Muscle of back (tissue), 11 donors: ENCODE measurements around the gene MRPS6. TPM values are rescaled to one million over a fixed set of nuclear protein-coding genes. Genes with fewer than 3 reads are reported as not detected.

ENCODE experiments used
- DNase-seq, 3 donors: peaks; one replicate each; pipeline versions ENCODE4 v3.0.0 to v3.0.0-alpha.2; 2013
- polyA plus RNA-seq, 10 donors: library from polyadenylated mRNA; unstranded; fragments of 120-200 nt; gene quantifications; one replicate each; pipeline ENCODE4 v1.2.1, GENCODE V29; 2013; ENCODE audit not compliant: insufficient read length in 10 of 10

The MRPS6 gene
- polyA plus RNA-seq, 10 donors = 35.4 to 47.7 (median 41.1) TPM

DNA sequence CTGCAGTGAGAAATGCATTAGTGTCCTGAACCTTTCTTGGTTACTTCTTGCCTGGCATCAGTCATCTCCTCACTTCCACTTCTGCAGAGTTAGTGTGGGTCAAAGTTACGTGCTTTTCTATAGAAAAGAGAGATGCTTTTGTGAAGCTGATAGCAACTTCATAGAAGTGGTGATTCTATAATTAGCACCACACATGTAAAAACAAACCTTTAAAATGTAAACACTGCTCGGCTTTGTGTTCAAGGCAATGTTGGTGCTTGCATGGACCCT, 57.3 kb downstream of the MRPS6 start:
- no peak for DNase-seq

DNA sequence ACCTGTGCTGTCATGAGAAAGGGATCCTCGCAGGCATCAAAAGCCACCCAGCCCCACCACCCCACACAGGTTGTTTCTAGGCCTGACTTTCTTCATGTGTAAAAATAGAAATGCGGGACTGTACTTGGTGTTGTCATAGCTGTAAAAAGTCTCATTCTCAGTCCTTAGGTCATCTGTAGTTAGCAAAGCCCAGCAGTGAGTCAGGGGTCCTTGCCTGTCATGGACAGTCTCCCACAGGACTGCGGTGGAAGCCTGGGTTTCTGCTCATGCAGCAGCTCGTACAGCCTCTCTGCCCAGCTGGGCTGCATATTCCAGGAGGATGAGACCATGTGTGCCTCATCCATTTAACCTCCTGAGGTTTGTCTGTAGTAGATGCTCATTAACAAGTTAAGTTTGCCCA, 58.2 kb downstream of the MRPS6 start:
- DNase-seq = no peak

DNA sequence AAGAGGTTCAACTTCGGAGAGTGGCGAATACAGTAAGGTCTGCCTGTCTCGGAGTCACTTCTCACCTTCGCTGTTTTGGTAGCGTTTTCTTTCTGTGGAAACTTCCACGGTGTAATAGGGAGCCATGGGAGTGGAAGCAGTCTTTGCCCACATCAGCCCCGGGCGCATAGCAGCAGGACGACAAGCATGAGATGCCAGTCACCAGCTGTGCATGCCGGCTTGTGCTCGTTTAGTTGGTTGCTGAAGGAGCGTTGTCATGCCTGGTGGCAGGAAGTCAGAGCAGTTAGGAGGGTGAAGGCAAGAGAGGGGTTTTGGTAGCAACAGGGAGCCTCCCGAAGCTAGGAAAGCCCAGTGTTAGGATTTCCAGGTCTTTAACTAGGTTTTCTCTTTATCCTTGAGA, 58.8 kb downstream of the MRPS6 start:
- no peak for DNase-seq

DNA sequence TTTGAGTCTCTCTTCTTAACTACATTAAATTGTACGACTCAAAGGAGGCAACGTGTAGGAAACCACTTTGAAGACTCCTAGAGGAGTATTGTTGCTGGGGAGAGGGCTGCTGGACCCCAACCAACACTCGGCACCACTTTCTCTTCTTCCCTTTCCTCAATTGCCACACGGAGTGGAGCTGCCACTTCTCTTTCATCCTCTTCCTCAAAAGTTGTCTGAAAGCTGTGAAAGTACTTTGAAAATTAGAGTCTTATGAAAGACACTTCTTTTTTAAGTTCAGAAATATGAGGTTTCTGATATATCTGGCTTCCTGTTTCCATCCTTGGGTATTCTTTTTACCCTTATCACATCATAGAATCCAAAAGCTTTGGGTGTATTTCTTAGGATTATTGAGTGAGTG, 59.5 kb downstream of the MRPS6 start:
- DNase-seq = no peak

DNA sequence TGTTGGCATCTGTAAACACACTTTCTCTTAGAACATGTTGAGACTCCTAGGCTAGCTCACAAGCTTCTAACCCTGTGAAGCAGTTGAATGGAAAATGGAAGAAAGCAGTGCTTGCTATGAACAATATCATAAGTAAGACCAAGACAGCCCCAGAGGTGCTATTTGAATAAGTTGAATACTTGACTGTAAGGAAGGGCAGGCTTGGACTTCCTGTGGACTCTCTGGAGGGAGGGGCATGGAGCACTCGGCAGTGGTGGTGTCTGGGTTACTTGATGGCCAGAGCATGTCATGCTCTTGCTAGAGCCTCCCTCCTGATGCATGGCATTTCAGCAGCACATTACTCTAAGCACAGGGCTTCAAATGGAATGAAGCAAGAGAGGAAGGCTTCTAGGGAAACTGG, 60.0 kb downstream of the MRPS6 start:
- no peak for DNase-seq

DNA sequence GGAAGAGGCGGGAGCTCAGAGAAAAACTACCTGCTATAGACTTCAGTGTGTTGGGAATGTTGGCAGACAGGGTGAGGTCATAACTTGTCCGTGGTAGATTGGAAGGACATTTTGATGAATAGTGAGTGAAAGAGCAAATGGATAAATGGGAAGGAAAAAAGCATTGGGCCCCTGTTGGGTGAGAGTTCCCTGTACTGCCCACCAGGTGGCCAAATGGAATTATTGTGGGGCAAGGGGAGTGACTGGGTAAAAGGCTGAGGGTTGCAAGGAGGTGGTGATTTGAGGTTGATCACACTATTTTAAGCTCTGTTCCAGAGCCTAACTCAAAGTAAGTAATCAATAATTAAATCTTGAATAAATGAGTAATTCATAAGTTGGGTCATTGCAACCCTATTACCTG, 60.4 kb downstream of the MRPS6 start:
- DNase-seq = no peak

DNA sequence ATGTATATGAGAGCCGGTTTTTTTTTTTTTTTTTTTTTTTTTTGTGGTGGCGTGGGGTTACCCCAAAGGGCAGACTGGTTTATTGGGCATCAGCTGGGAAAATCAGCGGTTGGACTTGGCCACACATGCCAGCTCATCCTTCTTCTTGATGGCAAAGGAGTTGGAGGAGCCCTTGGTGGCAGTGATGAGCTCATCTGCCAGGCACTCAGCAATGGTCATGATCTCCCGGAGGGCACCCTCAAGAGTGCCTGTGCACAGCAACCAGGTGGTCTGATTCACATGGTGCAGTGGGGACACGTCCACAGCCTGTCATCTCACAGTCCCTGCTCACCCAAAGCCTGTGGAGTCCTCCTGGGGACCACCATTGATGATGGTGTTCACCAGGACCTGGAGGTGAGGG, 62.0 kb downstream of the MRPS6 start:
- DNase-seq = no peak

DNA sequence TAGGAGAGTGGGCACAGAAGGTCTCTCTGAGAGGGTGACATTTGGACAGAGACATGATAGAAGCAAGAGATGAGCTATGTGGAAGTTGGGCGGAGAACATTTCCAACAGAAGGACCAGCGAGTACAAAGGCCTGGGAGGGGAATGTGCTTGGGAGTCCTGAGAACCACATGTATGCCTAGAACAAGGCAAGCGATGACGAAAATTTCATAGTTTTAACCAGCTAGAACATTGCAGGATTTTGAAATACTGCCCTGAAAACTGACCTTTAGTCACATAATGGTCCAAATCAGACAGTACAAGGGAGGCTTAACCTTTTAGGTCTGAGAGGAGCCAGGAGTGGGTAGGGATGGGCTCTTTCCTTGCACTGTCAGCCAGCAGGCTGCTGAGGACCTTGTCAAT, 68.0 kb downstream of the MRPS6 start:
- DNase-seq = no peak

DNA sequence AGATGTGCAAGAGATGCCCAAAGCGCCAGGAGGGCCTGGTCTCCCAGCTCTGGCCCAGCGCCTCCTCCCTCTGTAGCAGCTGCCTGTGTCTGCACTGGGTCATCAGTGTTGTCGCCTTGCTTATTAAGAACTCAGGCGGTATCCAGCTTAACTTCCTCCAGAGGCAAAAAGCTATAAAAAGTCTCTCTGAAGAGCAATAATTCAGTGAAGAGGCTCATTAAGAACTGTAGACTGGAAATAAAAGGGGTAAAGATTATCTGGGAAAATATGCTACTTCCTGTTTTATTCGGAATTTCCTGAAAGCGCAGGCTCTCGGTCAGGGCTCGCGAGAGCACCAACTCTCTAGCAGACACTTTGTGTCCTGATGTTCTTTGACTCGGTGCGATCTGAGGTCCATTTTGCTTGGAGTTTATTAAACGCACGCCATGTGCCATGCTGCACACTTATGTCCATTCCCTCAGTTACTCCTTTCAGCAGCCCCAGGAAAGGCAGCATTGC, 70.4 kb downstream of the MRPS6 start:
- DNase-seq = peak in 1 of 3 donors; percentile 22

DNA sequence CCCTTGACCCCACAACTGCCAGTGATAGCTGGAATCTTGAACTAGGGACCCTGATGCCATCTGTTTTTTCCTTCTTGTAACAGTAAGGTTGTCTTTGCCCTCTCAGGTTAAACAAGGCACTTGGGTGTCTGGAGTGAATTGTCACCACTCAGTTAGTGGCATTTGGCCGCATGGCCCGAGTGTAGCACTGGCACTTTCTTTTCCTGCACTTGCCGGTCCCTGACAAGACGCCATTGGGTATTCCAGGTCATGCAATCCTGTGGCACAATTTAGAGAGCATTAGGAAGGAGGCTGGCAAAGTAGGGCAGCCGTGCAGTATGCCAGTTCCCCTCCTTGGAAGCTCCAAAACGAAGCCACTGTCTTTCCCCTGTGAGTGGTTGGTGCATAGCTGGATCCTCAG, 70.8 kb downstream of the MRPS6 start:
- DNase-seq = no peak

DNA sequence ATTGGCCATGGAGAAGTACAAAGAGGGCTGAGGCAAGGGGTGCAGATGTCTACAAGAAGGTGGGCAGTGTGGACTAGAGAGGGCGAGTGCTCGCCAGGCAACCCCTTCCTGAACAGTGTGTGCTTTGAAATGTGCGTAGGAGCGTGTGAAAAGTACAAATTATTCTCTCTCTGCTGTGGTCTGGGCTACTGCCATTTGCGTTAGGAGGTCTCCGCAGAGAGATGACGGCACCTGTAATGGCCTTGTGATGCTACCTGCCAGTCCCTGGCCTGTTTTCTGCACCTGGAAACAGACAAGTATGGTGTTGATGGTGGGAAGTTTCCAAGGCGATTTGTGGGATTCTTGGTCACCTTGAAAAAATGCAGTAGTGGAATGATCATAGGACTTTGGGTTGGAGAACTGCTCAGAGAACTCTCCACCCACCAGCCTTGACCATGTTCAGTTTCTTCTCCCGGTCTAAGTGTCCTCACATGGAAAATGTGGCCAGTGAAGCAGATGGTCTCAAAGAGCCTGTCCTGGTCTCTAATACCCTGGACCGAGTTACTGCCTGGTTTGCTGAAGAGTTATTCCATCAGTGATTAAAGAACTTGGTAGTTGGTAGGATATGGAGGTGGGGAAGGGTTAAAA, 74.5 kb downstream of the MRPS6 start:
- DNase-seq = no peak

DNA sequence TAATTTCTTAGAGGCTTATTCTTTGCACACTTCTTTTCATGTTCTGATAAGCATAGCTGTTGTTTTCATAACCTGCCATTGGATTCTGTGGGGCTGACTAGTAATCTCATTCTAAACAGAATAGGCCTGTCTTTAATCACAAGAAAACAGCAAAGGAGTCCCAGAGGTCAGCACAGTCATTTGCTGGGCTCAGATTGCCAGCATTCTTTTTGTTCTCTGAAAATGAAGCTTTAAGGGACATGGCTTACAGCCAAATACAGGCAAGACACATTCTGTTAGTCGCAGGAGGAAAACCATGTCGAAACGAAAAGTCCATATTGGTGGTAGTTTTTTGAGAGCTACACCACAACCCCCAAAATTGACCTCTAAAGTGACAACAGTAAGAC, 75.0 kb downstream of the MRPS6 start:
- DNase-seq = no peak

DNA sequence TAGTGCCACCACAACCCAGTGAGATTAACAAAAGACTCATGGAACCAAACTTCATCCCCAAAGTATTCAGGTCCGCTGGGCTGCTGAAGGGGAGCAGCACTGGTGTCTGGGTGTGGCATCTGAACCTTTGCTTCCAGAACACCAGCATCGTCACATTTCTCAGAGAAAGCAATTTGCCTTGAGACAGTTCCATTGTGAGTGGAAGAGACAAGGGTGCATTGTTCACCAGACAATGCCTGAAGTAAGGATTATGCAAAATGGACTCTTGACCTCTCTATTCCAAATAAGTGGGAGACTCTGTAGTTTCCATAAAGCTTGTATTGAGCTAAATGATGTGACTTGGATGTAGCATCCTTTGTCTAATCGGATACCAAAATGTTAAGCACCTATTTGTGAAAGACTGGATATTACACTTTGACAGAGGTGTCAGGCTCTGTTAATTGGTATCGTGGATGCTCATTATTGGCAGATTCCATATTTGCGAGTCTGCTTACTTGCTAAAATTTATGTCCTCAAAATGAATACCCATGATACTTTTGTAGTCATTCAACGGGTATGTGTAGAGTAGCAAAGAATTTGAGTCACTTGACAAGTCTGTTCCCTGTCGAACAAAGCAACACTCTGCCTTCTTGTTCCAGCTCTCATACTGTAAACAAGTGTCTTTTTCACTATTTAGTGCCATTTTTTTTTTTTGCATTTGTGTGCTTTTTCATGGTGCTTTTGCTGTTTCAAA, 75.6 kb downstream of the MRPS6 start:
- no peak for DNase-seq

DNA sequence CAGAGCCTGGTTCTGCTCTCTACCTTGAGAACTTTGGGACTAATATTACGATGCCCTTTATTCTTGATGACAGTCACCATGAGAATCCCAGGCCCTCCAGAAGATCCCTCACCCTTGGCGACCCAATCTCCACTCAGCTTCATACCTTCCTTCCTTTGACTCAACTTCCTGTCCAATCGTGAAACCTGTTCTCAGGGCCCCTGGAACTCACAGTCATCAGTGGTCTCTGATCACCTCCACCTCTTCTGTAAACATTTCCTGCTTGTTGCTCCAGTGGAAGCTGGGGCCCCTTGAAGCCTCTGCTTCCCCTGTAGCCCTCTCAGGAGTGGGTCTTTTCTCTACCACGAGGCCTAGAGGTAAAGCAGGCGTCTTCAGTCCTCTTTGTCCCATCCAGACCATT, 79.1 kb downstream of the MRPS6 start:
- DNase-seq = no peak

DNA sequence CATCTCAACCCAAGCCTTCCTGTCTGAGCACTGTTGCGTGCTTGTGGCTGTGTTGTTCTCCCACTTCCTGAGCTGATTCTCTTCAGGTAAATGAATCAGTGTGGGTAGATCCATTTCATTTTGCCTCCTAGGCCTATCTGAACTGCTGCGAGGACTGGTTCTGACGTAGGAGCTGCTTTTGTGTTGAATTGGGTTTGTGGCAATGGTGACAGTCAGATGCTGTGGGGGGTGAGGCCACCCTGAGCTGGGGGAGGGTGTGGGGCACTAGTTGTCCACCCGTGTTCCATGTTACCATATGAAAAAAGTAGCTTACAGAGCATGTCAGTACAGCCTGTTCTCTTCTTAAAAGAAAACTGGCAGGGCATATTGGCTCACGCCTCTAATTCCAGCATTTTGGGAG, 81.5 kb downstream of the MRPS6 start:
- no peak for DNase-seq

DNA sequence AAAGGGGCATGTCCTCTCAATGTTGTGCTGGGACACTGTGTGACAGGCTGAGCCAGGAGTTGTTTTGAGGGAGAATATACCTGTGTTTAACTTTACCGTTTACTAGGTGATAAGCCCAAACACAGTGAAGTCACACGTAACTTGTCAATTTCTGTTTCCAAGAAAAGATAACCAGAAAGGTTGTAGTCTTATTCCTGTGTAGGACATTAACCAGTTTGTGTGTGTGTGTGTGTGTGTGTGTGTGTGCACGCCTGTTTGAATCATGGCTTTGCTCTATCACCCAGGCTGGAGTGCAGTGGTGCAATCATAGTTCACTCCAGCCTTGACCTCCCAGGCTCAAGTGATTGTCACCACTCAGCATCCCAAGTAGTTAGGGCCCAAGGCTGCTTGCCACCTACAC, 83.6 kb downstream of the MRPS6 start:
- no peak for DNase-seq

DNA sequence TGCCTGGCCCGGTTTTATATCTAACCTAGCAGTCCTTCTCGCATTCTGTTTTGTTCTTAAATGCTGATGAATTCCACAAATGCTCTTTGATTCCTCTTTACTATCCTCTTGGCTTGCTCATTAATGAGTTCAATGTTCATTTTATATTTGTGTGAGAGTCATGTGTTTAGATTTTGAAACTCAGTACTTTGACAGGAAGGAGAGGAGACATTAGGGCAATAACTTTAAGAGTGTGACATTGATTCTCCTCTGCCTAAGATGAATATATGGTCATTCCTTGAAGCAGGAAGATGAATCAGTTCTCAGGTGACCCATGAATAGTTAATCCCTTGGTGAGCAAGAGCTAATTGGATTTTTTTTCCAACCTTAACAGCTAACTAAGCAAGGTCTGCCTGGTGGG, 84.1 kb downstream of the MRPS6 start:
- DNase-seq = no peak

DNA sequence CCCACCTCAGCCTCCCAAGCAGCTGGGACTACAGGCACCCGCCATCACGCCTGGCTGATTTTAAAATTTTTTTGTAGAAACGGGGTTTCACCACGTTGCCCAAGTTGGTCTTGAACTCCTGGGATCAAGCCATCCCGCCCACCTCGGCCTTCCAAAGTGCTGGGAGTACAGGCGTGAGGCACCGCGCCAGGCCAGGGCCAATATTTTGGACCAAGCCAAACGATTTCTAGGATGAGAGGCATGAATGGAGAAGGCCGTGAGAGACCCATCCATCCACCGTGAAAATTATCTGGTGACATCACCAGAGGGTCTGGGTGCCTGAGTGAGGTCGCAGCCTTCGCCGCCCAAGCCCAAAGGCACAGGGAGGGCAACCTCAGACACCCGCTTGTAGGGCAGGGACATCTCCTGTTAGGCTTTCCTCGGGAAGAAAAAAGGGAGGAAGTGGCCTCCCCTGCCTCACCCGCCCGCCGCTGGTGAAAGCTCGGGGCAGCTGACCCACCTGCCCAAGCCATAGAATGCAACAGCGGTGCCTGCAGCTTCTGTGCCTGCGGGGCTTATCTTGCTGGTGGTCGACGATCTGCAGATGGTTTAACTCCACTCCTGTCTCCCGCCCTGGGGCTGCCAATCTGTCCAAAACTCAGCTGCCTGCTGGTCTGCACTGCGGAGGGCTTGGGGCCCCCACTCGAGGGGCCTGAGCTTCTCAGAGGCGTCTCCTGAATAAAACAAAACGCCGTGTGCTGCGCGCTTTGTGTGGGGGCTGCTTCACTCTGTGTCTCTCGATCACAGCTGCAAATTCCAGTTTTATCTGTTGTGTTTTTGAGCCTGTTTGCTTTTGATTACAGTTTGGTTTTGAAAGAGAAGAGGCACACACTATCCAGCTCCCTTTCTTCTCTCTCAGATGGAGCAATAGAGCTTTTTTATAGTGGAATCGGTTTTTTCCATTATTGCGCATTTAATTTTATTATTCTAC, 85.8 kb downstream of the MRPS6 start:
- DNase-seq = no peak

DNA sequence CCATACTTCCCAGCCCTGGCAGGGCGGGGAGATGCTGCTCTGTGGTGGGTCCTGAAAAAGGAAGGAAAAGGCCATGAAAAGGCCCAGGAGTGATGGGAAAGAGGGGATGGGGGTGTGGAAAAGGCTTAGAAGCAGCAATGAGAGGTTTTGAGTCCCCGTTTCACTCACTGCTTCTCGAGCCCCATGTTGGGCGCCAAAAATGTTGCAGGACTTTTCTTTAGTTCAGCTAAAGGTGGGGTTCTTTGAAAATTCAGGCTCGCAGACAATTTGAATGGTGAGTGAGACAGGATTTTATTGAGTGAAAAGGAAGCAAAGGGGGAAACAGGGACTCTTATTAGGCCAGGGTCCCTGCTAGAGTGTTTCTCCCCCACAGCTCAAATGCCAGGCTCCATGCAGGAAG, 93.1 kb downstream of the MRPS6 start:
- no peak for DNase-seq

DNA sequence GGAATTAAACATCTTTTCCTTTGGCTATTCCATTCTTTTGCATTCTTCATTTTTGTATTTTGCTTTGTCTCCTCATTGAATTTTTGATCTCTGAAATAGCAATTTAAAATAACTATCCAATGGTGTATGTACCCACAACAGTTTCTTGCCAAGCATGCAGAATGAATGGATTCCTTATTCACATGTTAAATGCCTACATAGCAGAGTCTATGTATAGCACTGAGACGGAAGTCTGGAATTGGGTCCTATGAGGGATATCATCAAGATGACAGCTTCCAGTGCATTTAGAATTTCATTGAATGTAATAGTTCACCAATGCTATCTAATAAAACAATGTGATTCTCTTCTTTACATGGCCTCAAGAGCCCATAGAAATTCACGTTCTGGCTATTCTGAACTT, 97.5 kb downstream of the MRPS6 start:
- DNase-seq = no peak

DNA sequence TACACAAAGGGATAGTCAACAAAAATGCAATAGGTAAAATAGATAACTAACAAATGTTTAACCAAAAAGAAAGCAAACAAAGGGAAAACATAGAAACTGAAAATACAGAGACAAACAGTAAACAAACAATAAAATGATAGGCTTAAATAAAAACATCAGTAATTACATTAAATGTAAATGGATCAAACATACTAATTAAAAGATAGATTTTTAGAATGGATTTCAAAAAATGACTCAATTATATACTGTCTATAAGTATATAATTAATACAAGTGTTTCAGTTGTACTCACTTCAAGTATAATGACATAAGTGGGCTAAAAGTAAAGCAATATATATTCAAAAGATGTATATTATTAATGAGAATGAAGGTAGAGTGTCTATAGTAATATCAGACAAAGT, 101.1 kb downstream of the MRPS6 start:
- DNase-seq = no peak

DNA sequence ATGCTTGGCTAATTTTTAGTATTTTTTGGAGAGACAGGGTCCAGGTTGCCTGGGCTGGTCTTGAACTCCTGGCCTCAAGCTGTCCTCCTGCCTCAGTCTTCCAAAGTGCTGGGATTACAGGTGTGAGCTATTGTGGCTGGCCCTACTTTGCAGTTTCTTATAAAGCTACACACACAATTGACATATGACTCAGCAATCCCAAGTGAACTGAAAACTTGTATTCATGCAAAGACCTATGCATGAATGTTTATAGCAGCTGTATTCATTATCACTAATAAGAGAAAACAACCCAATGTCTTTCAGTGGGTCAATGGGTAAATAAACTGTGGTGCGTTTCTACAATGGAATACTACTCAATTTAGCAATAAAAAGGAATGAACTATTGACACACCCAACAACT, 103.1 kb downstream of the MRPS6 start:
- no peak for DNase-seq
